Right renal cortex interstitium (tissue), 3 donors: ENCODE measurements around the gene SYT14. TPM values are rescaled to one million over a fixed set of nuclear protein-coding genes. Genes with fewer than 3 reads are reported as not detected.
"Not testable (repeated sequence)": the region's sequence is repeated elsewhere in the genome, so short reads cannot be mapped to it uniquely, and the experiment has no call there.

Experiments
- DNase-seq, 3 donors: peaks; one replicate each; pipeline ENCODE4 v3.0.0-alpha.2; 2013; ENCODE audit warnings: low read depth in 3 of 3, low spot score in 2 of 3
- polyA plus RNA-seq, 3 donors: library from polyadenylated mRNA; unstranded; fragments of 120-200 nt; gene quantifications; one replicate each; pipeline ENCODE4 v1.2.1, GENCODE V29; 2013; ENCODE audit not compliant: insufficient read length in 3 of 3

SYT14 gene
- polyA plus RNA-seq, 3 donors, result 0.20 to 0.33 (median 0.25) TPM

GRCh38 chr1:210099921-210100320 is 161.9 kb downstream of the SYT14 start:
- no peak for DNase-seq

- peak in 1 of 3 donors; percentile 2 for DNase-seq
Observed at GRCh38 chr1:210104103-210104502, 166.1 kb downstream of the SYT14 start.

DNA sequence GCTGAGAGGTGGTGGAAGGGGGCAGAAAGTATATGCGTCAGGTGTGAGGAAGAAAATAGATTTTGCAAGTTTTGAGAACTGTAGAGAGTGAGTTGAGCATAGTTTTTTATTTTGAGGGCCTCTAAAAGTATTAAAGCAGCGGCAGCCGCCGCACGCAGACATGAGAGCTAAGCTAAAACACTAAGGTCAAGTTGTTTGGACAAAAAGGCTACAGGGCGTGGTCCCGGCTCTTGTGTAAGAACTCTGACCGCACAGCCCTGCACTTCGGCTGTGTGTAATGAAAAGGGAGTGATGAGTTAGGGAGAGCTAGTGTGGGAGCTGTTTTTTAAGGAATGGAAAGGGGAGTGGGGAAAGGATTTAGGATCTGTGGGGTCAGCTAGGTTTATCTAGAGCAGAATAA is 174.9 kb downstream of the SYT14 start:
- DNase-seq, result not testable (repeated sequence)

- no peak for DNase-seq
Observed at GRCh38 chr1:210117198-210117597, 179.2 kb downstream of the SYT14 start.

- no peak for DNase-seq
Observed at GRCh38 chr1:210117681-210118170, 179.7 kb downstream of the SYT14 start.

GRCh38 chr1:210123383-210123782 is 185.4 kb downstream of the SYT14 start:
- no peak for DNase-seq

DNA sequence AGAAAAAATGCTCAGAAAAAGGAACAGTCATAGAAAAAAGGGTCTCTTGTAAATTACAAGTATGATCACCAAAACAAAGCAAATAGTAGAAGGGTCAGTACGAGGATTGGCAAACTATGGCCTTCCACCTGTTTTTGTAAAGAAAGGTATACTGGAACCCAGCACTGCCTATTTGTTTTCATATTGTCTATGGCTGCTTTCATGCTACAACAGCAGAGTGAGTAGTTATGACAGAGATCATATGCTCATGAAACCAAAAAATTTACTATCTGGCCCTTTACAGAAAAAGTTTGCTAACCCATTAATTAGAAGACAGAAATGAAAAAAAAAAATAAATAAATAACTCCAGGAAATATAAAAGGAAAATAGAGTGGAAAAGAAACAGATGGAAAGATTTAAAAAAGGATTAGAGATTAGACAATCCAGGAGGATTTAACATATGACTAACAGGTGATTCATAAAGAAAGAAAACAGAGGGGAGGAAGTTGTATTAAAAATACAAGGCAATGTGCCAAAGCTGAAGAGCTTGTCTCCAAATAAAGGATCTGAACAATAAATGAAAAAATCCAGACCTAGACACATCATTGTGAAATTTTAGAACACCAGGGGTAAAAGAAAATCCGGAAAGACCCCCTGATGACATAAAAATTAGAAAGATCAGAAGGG is 186.0 kb downstream of the SYT14 start:
- DNase-seq, result no peak

DNA sequence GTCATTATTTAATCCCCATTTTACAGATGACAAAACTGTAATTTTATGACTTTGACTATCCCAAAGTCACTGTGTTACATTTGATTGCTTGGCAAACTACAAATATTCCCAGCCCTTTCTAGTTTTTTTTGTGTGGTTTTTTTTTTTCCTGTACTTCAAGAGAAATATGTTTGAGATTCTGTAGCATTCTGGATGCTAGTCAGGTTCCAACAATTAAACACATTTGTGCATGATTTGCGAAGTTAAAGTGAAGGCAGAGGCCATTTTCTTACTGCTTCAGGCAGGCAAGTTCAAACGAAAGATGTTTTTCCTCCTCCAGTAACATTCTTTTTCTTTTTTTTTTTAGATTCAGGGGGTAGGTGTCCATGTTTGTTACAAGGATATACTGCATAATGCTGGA is 186.7 kb downstream of the SYT14 start:
- no peak for DNase-seq

DNA sequence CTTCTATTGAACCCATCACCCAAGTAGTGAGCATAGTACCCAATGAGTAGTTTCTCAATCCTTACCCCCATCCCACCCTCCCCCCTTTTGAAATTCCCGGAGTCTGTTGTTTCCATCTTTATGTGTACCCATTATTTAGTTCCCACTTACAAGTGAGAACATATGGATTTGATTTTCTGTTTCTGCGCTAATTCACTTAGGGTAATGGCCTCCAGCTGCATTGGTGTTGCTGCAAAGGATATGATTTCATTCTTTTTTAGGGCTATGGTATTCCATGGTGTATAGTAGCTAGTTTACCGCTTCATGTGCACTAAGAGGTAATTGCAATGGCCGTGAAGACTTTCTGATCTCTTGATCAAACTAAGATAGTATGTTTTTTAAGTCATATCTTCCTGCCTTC is 187.1 kb downstream of the SYT14 start:
- no peak for DNase-seq

DNA sequence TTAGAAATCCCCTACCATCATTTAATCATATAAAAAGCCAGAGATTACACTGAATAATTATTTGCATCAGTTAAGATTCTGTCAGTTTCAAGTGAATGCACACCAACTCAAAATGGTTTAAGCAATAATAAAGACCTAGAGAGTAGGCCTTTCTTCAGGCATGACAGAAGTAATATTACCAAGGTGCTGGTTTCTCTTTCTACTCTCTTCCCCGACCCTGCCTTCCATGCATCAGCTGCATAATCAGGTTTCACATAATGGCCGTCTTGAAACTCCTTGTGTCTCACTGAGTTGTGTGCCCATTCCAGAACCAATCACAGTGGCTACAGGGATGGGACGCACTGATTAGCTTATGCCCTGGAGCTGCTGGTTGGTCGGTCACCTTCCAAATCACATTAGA is 191.1 kb downstream of the SYT14 start:
- DNase-seq, result no peak

DNA sequence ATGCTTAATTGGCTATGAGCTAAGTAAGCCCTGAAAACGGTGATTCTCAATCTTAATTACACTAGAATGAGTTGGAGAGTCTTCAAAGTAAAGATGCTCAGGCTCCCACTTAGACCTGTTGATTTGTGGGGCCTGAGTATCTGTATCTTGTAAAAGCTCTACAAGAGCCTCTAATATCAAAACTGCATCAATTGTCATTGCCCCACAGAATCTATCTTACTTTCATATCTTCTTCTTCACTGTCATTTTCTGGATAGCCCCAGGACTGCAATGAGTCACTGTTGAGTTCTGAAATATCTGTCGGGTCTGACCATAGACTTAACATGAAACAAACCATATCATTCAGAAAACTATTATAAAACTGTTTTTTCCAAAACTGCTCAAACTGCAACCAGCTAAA is 191.7 kb downstream of the SYT14 start:
- no peak for DNase-seq

- peak; percentile 12 to 21 (median 13) for DNase-seq
Observed at GRCh38 chr1:210132582-210132981, 194.6 kb downstream of the SYT14 start.

GRCh38 chr1:210143465-210144062 is 205.5 kb downstream of the SYT14 start:
- DNase-seq, result peak; percentile 46 to 50 (median 49)

GRCh38 chr1:210144736-210145135 is 206.7 kb downstream of the SYT14 start:
- no peak for DNase-seq

DNA sequence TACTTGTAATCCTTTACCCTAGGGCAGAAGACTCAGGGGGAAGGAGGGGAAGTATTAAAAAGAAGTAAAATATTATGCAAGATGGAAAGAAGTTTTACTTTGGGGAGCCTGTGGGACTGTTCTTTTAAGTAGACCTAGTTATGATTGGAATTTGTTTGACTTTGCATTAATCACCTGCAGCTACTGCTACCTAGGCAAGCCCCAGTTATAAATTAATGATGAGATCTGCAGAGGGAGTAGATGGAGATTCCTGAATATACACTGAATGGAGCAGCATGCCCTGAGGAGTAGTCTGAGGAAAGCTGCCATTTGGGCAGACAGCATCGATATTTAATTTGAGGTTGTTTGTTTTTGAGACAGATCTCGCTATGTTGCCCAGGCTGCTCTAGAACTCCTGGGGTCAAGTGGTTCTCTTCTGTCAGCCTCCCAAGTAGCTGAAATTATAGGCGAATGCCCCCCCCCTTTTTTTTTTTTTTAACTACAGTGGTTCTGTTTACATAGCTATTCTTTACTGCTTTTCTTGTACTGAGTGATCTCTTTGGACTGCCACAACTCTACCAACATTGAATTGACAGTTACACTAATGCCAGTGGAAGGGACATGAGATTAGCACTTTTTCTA is 213.1 kb downstream of the SYT14 start:
- DNase-seq, result no peak

GRCh38 chr1:210159211-210159610 is 221.2 kb downstream of the SYT14 start:
- DNase-seq, result no peak

DNA sequence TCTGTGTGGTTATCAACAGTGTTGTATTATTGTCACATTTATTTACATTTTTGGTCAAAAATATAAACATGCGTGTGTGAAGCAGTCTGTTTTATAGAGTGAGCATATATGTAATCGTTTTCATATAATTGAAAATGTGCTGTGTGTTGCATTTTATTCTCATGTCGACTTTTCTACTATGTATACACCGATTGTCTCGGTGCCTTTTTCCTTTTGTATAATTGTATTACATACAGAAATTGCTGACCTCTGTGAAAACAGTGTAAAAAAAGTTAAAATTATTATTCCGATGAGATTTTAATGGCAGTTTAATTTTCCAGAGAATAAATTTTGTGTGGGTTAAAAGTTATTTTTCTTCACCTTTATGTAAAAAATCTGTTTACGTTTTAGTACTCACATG is 232.2 kb downstream of the SYT14 start:
- no peak for DNase-seq

- no peak for DNase-seq
Observed at GRCh38 chr1:210174133-210174532, 236.1 kb downstream of the SYT14 start.

GRCh38 chr1:210185063-210185462 is 247.0 kb downstream of the SYT14 start:
- DNase-seq, result no peak

- DNase-seq, result not testable (repeated sequence)
Observed at GRCh38 chr1:210187849-210188606, 250.0 kb downstream of the SYT14 start.

DNA sequence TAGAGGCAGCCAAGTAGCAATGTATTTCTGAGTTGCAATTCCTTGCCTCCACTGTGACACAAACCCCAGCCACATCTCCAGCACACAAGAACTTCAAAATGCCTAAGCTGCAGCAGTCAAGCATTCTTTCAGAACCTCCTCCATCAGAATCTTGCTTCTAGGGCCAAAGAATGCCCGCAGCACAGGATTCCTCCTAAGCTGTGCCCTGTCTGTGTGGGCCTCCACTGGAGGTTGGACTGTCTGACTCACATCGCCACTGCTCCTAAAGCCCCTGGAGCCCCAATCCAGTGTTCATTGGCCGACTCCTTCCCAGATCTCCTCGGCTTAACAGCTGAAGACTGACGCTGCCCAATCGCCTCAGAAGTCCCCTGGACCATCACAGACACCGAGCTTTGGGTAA is 251.4 kb downstream of the SYT14 start:
- DNase-seq, result no peak
